ENCODE data around the gene RAPGEF6.

DNA sequence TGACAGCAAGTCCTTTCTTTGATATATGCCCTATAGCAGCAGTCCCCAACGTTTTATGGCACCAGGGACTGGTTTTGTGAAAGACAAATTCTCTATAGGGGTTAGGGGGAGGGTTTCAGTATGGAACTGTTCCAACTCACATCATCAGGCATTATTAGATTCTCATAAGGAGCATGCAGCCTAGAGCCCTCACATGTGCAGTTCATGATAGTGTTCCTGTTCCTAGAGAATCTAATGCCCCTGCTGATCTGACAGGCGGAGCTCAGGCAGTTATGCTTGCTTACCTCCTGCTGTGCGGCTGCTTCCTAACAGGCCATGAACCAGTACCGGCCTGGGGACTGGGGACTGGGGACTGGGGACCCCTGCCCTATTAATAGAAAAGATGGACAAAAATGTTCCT lies 2.7 kb upstream of the RAPGEF6 start:
- TF ChIP-seq, protein P1, sequence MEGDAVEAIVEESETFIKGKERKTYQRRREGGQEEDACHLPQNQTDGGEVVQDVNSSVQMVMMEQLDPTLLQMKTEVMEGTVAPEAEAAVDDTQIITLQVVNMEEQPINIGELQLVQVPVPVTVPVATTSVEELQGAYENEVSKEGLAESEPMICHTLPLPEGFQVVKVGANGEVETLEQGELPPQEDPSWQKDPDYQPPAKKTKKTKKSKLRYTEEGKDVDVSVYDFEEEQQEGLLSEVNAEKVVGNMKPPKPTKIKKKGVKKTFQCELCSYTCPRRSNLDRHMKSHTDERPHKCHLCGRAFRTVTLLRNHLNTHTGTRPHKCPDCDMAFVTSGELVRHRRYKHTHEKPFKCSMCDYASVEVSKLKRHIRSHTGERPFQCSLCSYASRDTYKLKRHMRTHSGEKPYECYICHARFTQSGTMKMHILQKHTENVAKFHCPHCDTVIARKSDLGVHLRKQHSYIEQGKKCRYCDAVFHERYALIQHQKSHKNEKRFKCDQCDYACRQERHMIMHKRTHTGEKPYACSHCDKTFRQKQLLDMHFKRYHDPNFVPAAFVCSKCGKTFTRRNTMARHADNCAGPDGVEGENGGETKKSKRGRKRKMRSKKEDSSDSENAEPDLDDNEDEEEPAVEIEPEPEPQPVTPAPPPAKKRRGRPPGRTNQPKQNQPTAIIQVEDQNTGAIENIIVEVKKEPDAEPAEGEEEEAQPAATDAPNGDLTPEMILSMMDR (IDR thresholded peaks at IDR 0.05), result no peak
- TF ChIP-seq POLR2AphosphoS5 (IDR thresholded peaks at IDR 0.05) (no peak), POLR2A (IDR thresholded peaks at IDR 0.05; ENCODE audit: low read depth) (no peak)
